ENCODE data around the gene FGF12.

The FGF12 gene

DNA sequence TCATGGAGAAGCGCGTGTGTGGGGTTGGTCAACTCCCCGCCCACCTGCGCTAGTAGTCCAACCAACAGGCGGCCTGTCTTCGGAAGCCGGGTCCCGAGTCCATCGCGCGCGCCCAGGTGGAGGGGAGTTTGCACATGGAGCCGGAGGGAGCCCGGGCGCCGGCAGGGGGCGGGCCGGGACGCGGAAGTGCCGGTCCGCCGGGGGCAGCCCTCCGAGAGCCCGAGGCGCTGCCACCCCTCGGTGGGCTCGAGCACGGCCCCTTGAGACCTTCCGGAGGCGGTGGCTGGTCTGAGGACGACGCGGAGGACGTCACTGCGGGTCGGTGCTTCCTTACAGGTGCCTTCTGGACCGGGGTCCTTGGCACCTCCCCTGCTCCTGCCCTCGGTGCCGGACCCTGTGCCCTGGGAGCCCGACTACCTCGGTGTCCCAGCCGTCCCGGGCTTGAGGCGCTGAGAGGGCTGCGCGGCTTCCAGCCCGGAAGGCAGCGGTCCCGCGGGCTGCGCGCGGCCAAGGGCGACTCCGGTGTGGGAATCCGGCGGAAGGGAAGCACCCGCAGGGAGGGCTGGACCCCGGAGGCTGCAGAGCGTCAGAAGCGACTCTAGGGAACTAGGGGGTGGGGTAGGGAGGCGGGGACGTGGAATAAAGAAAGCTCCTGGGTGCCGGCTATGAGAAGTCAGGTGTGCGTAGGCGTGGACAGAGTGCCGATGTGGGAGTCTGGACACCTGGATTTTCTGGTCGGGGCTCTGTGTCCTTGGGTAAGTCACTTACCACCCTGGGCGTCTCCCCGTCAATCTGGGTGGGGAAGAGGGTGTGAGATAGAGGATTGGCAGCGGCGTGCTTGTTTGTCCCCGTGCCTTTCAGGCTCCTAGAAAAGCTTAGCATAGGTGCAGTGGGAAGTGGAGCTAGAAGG, 212.3 kb downstream of the FGF12 start:
- no peak overlapping the region for H3K27ac ChIP-seq (ENCODE audit: low read depth, low read length)
- H3F3A ChIP-seq (ENCODE audit: control insufficient read depth, insufficient read depth): no peaks in the 10 kb centered on the region
- no peaks in the 10 kb centered on the region for H3K9me2 ChIP-seq (replicated peaks; ENCODE audit: control insufficient read depth, low read length)
- no peaks in the 10 kb centered on the region for H3K36me3 ChIP-seq (ENCODE audit: control insufficient read depth, low read length)
- H3K9me3 ChIP-seq (ENCODE audit: control insufficient read depth, insufficient read depth, low read length): no peaks in the 10 kb centered on the region
- H3K4me3 ChIP-seq (ENCODE audit: low read length): no peak overlapping the region
- no peak overlapping the region for H3K4me2 ChIP-seq (ENCODE audit: low read length)
- TF ChIP-seq, protein P1, sequence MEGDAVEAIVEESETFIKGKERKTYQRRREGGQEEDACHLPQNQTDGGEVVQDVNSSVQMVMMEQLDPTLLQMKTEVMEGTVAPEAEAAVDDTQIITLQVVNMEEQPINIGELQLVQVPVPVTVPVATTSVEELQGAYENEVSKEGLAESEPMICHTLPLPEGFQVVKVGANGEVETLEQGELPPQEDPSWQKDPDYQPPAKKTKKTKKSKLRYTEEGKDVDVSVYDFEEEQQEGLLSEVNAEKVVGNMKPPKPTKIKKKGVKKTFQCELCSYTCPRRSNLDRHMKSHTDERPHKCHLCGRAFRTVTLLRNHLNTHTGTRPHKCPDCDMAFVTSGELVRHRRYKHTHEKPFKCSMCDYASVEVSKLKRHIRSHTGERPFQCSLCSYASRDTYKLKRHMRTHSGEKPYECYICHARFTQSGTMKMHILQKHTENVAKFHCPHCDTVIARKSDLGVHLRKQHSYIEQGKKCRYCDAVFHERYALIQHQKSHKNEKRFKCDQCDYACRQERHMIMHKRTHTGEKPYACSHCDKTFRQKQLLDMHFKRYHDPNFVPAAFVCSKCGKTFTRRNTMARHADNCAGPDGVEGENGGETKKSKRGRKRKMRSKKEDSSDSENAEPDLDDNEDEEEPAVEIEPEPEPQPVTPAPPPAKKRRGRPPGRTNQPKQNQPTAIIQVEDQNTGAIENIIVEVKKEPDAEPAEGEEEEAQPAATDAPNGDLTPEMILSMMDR (IDR thresholded peaks at IDR 0.05; ENCODE audit: low read depth, low read length, poor library complexity, severe bottlenecking): no peak
- TF ChIP-seq EZH2phosphoT487 (IDR thresholded peaks at IDR 0.05; ENCODE audit: borderline replicate concordance, low read length): no peak
- H3K27me3 ChIP-seq (ENCODE audit: control insufficient read depth, low read length): no peaks in the 10 kb centered on the region
- H3K4me1 ChIP-seq (ENCODE audit: control insufficient read depth, low read length): no peaks in the 10 kb centered on the region
- H4K20me1 ChIP-seq (ENCODE audit: control insufficient read depth, insufficient read depth, low read depth, low read length): no peaks in the 10 kb centered on the region
- H3K79me2 ChIP-seq (ENCODE audit: control insufficient read depth, low read length): no peaks in the 10 kb centered on the region

DNA sequence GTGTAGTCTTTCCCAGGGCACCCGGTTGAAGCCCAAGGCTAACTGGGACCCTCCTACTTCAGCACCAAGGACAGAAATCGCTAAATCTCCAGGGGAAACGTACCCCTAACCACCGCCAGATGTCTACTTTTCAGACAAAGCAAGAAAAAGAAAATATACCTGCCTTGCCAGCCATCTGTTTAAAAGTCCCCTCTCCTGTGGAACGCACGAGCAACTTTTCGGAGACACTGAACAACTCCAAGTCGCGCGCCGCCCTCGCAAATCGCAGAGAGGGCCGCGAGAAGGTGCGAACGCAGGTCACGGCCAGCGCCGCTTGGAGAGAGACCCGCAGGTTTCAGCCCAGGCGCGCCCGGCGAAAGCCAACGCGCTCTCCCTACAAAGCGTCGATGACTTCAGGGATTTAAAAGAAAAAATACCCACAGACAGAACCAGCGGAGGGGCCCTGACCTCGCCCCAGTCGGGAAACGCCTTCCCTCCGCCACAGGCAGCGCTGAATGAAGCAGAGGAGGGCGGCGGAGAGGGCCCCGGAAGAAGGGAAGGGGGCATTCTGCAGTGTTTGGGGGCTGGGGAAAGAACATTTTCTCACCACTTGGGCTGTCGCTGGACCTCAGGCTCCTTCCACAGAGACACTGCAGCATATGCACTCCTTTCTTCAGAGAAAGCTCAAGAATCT, 213.1 kb downstream of the FGF12 start:
- no peak for TF ChIP-seq EZH2phosphoT487 (IDR thresholded peaks at IDR 0.05; ENCODE audit: borderline replicate concordance, low read length)
- TF ChIP-seq, protein P1 (IDR thresholded peaks at IDR 0.05; ENCODE audit: low read depth, low read length, poor library complexity, severe bottlenecking): no peak
- H3K9me2 ChIP-seq (replicated peaks; ENCODE audit: control insufficient read depth, low read length): no peaks in the 10 kb centered on the region
- no peak overlapping the region for H3K27ac ChIP-seq (ENCODE audit: low read depth, low read length)
- no peaks in the 10 kb centered on the region for H4K20me1 ChIP-seq (ENCODE audit: control insufficient read depth, insufficient read depth, low read depth, low read length)
- H3K4me1 ChIP-seq (ENCODE audit: control insufficient read depth, low read length): no peaks in the 10 kb centered on the region
- no peaks in the 10 kb centered on the region for H3K9me3 ChIP-seq (ENCODE audit: control insufficient read depth, insufficient read depth, low read length)
- no peaks in the 10 kb centered on the region for H3F3A ChIP-seq (ENCODE audit: control insufficient read depth, insufficient read depth)
- H3K79me2 ChIP-seq (ENCODE audit: control insufficient read depth, low read length): no peaks in the 10 kb centered on the region
- H3K27me3 ChIP-seq (ENCODE audit: control insufficient read depth, low read length): no peaks in the 10 kb centered on the region
- no peaks in the 10 kb centered on the region for H3K36me3 ChIP-seq (ENCODE audit: control insufficient read depth, low read length)
- H3K4me3 ChIP-seq (ENCODE audit: low read length): no peak overlapping the region
- no peak overlapping the region for H3K4me2 ChIP-seq (ENCODE audit: low read length)

DNA sequence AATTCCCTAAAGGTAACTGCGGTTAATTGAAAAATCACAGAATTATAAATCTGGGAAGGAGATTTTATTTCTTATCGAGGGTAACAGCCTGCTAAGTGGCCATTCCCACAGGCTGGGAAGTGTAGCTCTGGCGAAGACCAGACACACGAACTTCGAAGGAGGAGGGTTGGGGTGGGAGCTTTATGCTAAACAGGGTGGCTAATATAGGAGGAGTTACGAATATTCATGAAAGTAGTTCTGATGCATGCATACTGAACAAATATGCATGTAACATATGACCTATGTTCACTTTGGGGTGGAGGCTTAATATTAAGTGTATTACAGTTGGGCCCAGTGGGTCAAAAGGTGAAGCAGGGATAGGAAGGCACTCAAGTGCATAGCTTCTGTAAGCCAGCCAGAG, 221.6 kb downstream of the FGF12 start:
- Histone ChIP-seq H3K4me2 (ENCODE audit: low read length) (no peak overlapping the region), H3K4me3 (ENCODE audit: low read length) (no peak overlapping the region), H3K4me1 (ENCODE audit: control insufficient read depth, low read length) (no peaks in the 10 kb centered on the region), H4K20me1 (ENCODE audit: control insufficient read depth, insufficient read depth, low read depth, low read length) (no peaks in the 10 kb centered on the region), H3K27me3 (ENCODE audit: control insufficient read depth, low read length) (no peaks in the 10 kb centered on the region), H3K9me3 (ENCODE audit: control insufficient read depth, insufficient read depth, low read length) (no peaks in the 10 kb centered on the region), H3K79me2 (ENCODE audit: control insufficient read depth, low read length) (no peaks in the 10 kb centered on the region), H3K36me3 (ENCODE audit: control insufficient read depth, low read length) (no peaks in the 10 kb centered on the region), H3K9me2 (replicated peaks; ENCODE audit: control insufficient read depth, low read length) (no peaks in the 10 kb centered on the region), H3F3A (ENCODE audit: control insufficient read depth, insufficient read depth) (no peaks in the 10 kb centered on the region), H3K27ac (ENCODE audit: low read depth, low read length) (no peak overlapping the region)
- no peak for TF ChIP-seq EZH2phosphoT487 (IDR thresholded peaks at IDR 0.05; ENCODE audit: borderline replicate concordance, low read length)
- TF ChIP-seq, protein P1 (IDR thresholded peaks at IDR 0.05; ENCODE audit: low read depth, low read length, poor library complexity, severe bottlenecking): no peak

Measured in DOHH2 (cell line).